ENCODE measurements around the gene YY1AP1. TPM values are rescaled to one million over a fixed set of nuclear protein-coding genes. Genes with fewer than 3 reads are reported as not detected.

Gene YY1AP1
- total RNA-seq, 1 donor from 2014 or later, result 89.6 TPM

DNA sequence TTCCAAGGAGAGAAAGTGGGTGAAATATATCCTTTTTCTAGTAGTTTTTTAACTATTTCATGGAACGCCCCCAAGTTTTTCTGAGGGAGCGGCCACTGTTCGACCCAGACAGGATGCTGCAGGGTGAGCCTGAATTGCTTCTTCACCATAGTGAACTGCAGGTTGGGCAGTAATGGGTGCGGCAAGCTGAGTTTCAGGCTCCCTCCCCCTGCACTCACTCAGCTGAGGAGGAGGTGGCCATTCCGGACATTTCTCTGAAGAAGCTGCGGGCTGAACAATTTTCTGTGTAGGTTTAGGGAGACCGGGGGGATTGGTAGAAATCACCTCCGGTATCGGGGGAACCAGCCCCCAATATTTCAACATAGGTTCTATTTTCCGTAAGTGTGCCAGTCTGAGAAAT lies 8.5 kb upstream of the YY1AP1 start:
- Mint-ChIP-seq H3K36me3 (ENCODE audit: low read depth) (peaks cover 17% of the 10 kb centered on the region), H3K4me1 (peaks cover 31% of the 10 kb centered on the region), H3K9me3 (no peaks in the 10 kb centered on the region), H3K4me3 (no peak overlapping the region), H3K27me3 (no peaks in the 10 kb centered on the region), H3K27ac (no peak overlapping the region)
- ATAC-seq (ENCODE audit: low read depth) (no peak), DNase-seq (no peak)
- ChIA-PET POLR2A (no interaction called here), CTCF (no interaction called here)
- intact Hi-C loops (cut with micrococcal nuclease), result no loop called here
- TF ChIP-seq, protein P1, sequence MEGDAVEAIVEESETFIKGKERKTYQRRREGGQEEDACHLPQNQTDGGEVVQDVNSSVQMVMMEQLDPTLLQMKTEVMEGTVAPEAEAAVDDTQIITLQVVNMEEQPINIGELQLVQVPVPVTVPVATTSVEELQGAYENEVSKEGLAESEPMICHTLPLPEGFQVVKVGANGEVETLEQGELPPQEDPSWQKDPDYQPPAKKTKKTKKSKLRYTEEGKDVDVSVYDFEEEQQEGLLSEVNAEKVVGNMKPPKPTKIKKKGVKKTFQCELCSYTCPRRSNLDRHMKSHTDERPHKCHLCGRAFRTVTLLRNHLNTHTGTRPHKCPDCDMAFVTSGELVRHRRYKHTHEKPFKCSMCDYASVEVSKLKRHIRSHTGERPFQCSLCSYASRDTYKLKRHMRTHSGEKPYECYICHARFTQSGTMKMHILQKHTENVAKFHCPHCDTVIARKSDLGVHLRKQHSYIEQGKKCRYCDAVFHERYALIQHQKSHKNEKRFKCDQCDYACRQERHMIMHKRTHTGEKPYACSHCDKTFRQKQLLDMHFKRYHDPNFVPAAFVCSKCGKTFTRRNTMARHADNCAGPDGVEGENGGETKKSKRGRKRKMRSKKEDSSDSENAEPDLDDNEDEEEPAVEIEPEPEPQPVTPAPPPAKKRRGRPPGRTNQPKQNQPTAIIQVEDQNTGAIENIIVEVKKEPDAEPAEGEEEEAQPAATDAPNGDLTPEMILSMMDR (IDR thresholded peaks at IDR 0.05), result no peak

DNA sequence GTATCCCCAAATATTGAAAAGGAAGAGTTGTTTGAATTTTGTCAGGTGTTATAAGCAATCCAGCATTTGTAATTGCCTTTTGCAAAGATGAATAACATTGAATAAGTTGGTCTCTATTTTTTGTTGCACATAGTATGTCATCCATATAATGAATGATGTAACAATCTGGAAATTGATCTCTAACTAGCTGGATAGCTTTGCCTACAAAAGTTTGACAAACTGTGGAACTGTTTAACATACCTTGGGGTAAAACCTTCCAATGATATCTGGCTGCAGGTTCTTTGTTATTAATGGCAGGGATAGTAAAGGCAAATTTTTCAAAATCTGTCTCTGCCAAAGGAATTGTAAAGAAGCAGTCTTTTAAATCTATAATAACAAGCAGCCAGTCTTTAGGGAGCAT lies 8.0 kb upstream of the YY1AP1 start:
- Mint-ChIP-seq H3K4me1 (peaks cover 33% of the 10 kb centered on the region), H3K4me3 (no peak overlapping the region), H3K27me3 (no peaks in the 10 kb centered on the region), H3K36me3 (ENCODE audit: low read depth) (peaks cover 22% of the 10 kb centered on the region), H3K27ac (no peak overlapping the region), H3K9me3 (no peaks in the 10 kb centered on the region)
- CTCF ChIA-PET, result no interaction called here
- DNase-seq, result no peak
- intact Hi-C loops (cut with micrococcal nuclease), result no loop called here
- TF ChIP-seq, protein P1 (IDR thresholded peaks at IDR 0.05), result no peak
- POLR2A ChIA-PET, result no interaction called here
- ATAC-seq (ENCODE audit: low read depth), result no peak

DNA sequence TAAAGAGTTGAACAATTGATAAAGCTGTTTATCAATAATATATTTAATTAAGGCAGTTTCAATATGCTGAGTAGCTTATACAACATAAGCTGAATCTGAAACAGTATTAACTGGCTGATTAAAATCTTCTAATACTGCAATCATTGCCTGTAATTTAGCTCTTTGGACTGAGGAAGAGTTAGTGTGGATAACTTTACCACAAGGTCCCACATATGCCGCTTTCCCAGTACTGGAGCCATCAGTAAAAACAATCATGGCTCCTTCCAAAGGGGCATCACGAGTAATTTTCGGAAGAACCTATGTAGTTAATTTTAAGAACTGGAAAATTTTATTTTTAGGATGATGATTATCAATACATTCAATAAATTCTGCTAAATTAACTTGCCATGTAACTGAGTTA lies 7.0 kb upstream of the YY1AP1 start:
- no peak overlapping the region for H3K27ac Mint-ChIP-seq
- CTCF ChIA-PET, result interaction anchor here (0.7 kb wide), 1 partner anchor 34 kb away, joined by 3 read pairs; no protein-coding TSS in a partner anchor
- TF ChIP-seq, protein P1 (IDR thresholded peaks at IDR 0.05), result no peak
- DNase-seq (no peak), ATAC-seq (ENCODE audit: low read depth) (no peak)
- H3K4me3 Mint-ChIP-seq, result no peak overlapping the region
- H3K27me3 Mint-ChIP-seq, result no peaks in the 10 kb centered on the region
- H3K36me3 Mint-ChIP-seq (ENCODE audit: low read depth), result peaks cover 28% of the 10 kb centered on the region
- intact Hi-C loops (cut with micrococcal nuclease), result no loop called here
- no peaks in the 10 kb centered on the region for H3K9me3 Mint-ChIP-seq
- POLR2A ChIA-PET, result no interaction called here
- peaks cover 40% of the 10 kb centered on the region for H3K4me1 Mint-ChIP-seq

DNA sequence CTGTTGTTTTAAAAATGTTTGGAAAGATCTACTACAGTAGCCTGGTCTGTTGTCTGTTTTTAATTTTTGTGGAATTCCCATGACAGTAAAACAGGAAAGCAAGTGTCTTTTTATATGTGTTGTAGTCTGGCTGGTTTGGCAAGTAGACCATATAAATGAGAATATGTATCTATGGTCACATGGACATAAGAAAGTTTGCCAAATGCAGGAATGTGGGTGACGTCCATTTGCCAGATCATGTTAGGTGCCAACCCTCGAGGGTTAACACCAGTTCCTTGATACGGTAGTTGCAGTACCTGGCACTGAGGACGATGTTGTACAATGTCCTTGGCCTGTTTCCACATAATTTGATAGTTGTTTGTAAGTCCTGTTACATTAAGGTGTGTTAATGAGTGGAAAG lies 6.5 kb upstream of the YY1AP1 start:
- POLR2A ChIA-PET, result no interaction called here
- intact Hi-C loops (cut with micrococcal nuclease), result no loop called here
- H3K36me3 Mint-ChIP-seq (ENCODE audit: low read depth), result peaks cover 28% of the 10 kb centered on the region
- H3K4me3 Mint-ChIP-seq, result no peak overlapping the region
- H3K27me3 Mint-ChIP-seq, result no peaks in the 10 kb centered on the region
- TF ChIP-seq, protein P1 (IDR thresholded peaks at IDR 0.05), result no peak
- peaks cover 42% of the 10 kb centered on the region for H3K4me1 Mint-ChIP-seq
- no peaks in the 10 kb centered on the region for H3K9me3 Mint-ChIP-seq
- ATAC-seq (ENCODE audit: low read depth), result no peak
- CTCF ChIA-PET, result no interaction called here
- H3K27ac Mint-ChIP-seq, result no peak overlapping the region
- no peak for DNase-seq

DNA sequence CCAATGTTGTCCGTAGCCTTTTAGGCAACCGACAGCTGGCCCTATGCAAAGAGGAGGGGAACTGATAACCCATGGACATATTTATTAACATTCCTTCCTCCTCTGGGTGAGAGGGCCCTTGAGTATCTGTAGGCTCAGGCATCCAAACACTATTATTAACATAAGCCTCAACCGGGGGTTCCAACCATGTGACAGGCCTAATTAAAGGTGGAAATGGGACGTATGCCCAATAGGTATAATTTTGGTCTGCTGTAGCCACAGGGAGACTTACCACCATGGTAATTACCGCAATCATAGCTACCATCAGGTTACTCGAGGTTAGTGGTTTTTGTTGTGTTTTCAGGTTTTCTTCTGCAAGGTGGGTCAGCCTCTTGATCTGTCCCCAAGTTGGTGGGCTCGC lies 5.6 kb upstream of the YY1AP1 start:
- ChIA-PET POLR2A (no interaction called here), CTCF (no interaction called here)
- intact Hi-C loops (cut with micrococcal nuclease), result no loop called here
- peaks cover 48% of the 10 kb centered on the region for H3K4me1 Mint-ChIP-seq
- peaks cover 31% of the 10 kb centered on the region for H3K36me3 Mint-ChIP-seq (ENCODE audit: low read depth)
- TF ChIP-seq, protein P1 (IDR thresholded peaks at IDR 0.05), result no peak
- H3K27ac Mint-ChIP-seq, result no peak overlapping the region
- H3K9me3 Mint-ChIP-seq, result no peaks in the 10 kb centered on the region
- ATAC-seq (ENCODE audit: low read depth) (no peak), DNase-seq (no peak)
- no peaks in the 10 kb centered on the region for H3K27me3 Mint-ChIP-seq
- no peak overlapping the region for H3K4me3 Mint-ChIP-seq
